ENCODE data around the gene EVA1A.

The EVA1A gene

GRCh38 chr2:75453384-75454240 is 107.1 kb downstream of the EVA1A start:
- Histone ChIP-seq H3K4me2 (ENCODE audit: low read depth, low read length, poor library complexity, severe bottlenecking) (no peak overlapping the region), H4K20me1 (ENCODE audit: insufficient read depth, low read length, poor library complexity, severe bottlenecking) (no peaks in the 10 kb centered on the region), H3K27me3 (ENCODE audit: insufficient read depth, low read length, poor library complexity, severe bottlenecking) (no peaks in the 10 kb centered on the region), H3K36me3 (ENCODE audit: insufficient read depth, low read length) (no peaks in the 10 kb centered on the region), H3K9ac (ENCODE audit: low read depth, low read length, poor library complexity, severe bottlenecking) (no peak overlapping the region), H3K4me1 (ENCODE audit: insufficient read depth, low read length, poor library complexity, severe bottlenecking) (no peaks in the 10 kb centered on the region), H3K79me2 (ENCODE audit: insufficient read depth, low read length) (no peaks in the 10 kb centered on the region), H3K9me2 (replicated peaks; ENCODE audit: low read depth, low read length) (no peaks in the 10 kb centered on the region), H3K4me3 (ENCODE audit: low read length, poor library complexity, severe bottlenecking) (no peak overlapping the region), H3K9me3 (ENCODE audit: insufficient read depth, low read depth, low read length) (no peaks in the 10 kb centered on the region), H3F3A (ENCODE audit: low read depth) (no peaks in the 10 kb centered on the region), H2AFZ (ENCODE audit: low read length) (no peak overlapping the region)
- TF ChIP-seq EZH2phosphoT487 (IDR thresholded peaks at IDR 0.05; ENCODE audit: borderline replicate concordance), result no peak
- TF ChIP-seq CTCF (conservative IDR thresholded peaks at IDR 0.05; ENCODE audit: low read length), result no peak

GRCh38 chr2:75450068-75450467 is 110.7 kb downstream of the EVA1A start:
- no peak overlapping the region for H3K9ac ChIP-seq (ENCODE audit: low read depth, low read length, poor library complexity, severe bottlenecking)
- no peak overlapping the region for H2AFZ ChIP-seq (ENCODE audit: low read length)
- no peaks in the 10 kb centered on the region for H3K27me3 ChIP-seq (ENCODE audit: insufficient read depth, low read length, poor library complexity, severe bottlenecking)
- no peaks in the 10 kb centered on the region for H3F3A ChIP-seq (ENCODE audit: low read depth)
- H3K4me1 ChIP-seq (ENCODE audit: insufficient read depth, low read length, poor library complexity, severe bottlenecking), result no peaks in the 10 kb centered on the region
- no peak overlapping the region for H3K4me3 ChIP-seq (ENCODE audit: low read length, poor library complexity, severe bottlenecking)
- H3K4me2 ChIP-seq (ENCODE audit: low read depth, low read length, poor library complexity, severe bottlenecking), result no peak overlapping the region
- H3K9me3 ChIP-seq (ENCODE audit: insufficient read depth, low read depth, low read length), result no peaks in the 10 kb centered on the region
- TF ChIP-seq EZH2phosphoT487 (IDR thresholded peaks at IDR 0.05; ENCODE audit: borderline replicate concordance), result no peak
- TF ChIP-seq CTCF (conservative IDR thresholded peaks at IDR 0.05; ENCODE audit: low read length), result no peak
- no peaks in the 10 kb centered on the region for H3K79me2 ChIP-seq (ENCODE audit: insufficient read depth, low read length)
- H3K9me2 ChIP-seq (replicated peaks; ENCODE audit: low read depth, low read length), result no peaks in the 10 kb centered on the region
- no peaks in the 10 kb centered on the region for H3K36me3 ChIP-seq (ENCODE audit: insufficient read depth, low read length)
- no peaks in the 10 kb centered on the region for H4K20me1 ChIP-seq (ENCODE audit: insufficient read depth, low read length, poor library complexity, severe bottlenecking)

- no peaks in the 10 kb centered on the region for H4K20me1 ChIP-seq (ENCODE audit: insufficient read depth, low read length, poor library complexity, severe bottlenecking)
- no peak overlapping the region for H2AFZ ChIP-seq (ENCODE audit: low read length)
- TF ChIP-seq CTCF (conservative IDR thresholded peaks at IDR 0.05; ENCODE audit: low read length), result no peak
- no peak for TF ChIP-seq EZH2phosphoT487 (IDR thresholded peaks at IDR 0.05; ENCODE audit: borderline replicate concordance)
- no peaks in the 10 kb centered on the region for H3K79me2 ChIP-seq (ENCODE audit: insufficient read depth, low read length)
- H3K4me2 ChIP-seq (ENCODE audit: low read depth, low read length, poor library complexity, severe bottlenecking), result no peak overlapping the region
- no peak overlapping the region for H3K9ac ChIP-seq (ENCODE audit: low read depth, low read length, poor library complexity, severe bottlenecking)
- H3K4me3 ChIP-seq (ENCODE audit: low read length, poor library complexity, severe bottlenecking), result no peak overlapping the region
- H3F3A ChIP-seq (ENCODE audit: low read depth), result no peaks in the 10 kb centered on the region
- no peaks in the 10 kb centered on the region for H3K9me2 ChIP-seq (replicated peaks; ENCODE audit: low read depth, low read length)
- H3K36me3 ChIP-seq (ENCODE audit: insufficient read depth, low read length), result no peaks in the 10 kb centered on the region
- no peaks in the 10 kb centered on the region for H3K9me3 ChIP-seq (ENCODE audit: insufficient read depth, low read depth, low read length)
- no peaks in the 10 kb centered on the region for H3K4me1 ChIP-seq (ENCODE audit: insufficient read depth, low read length, poor library complexity, severe bottlenecking)
- H3K27me3 ChIP-seq (ENCODE audit: insufficient read depth, low read length, poor library complexity, severe bottlenecking), result no peaks in the 10 kb centered on the region
Measured at GRCh38 chr2:75447176-75447575, 113.6 kb downstream of the EVA1A start.
